ENCODE measurements around the gene OTUB1. TPM values are rescaled to one million over a fixed set of nuclear protein-coding genes. Genes with fewer than 3 reads are reported as not detected.

The OTUB1 gene
- total and polyA plus RNA-seq, 9 of the 15 experiments (the other 6 are each of a cell fraction or from before 2014, with no cell fraction given) = 29.5 to 134 (median 66.1) TPM

DNA sequence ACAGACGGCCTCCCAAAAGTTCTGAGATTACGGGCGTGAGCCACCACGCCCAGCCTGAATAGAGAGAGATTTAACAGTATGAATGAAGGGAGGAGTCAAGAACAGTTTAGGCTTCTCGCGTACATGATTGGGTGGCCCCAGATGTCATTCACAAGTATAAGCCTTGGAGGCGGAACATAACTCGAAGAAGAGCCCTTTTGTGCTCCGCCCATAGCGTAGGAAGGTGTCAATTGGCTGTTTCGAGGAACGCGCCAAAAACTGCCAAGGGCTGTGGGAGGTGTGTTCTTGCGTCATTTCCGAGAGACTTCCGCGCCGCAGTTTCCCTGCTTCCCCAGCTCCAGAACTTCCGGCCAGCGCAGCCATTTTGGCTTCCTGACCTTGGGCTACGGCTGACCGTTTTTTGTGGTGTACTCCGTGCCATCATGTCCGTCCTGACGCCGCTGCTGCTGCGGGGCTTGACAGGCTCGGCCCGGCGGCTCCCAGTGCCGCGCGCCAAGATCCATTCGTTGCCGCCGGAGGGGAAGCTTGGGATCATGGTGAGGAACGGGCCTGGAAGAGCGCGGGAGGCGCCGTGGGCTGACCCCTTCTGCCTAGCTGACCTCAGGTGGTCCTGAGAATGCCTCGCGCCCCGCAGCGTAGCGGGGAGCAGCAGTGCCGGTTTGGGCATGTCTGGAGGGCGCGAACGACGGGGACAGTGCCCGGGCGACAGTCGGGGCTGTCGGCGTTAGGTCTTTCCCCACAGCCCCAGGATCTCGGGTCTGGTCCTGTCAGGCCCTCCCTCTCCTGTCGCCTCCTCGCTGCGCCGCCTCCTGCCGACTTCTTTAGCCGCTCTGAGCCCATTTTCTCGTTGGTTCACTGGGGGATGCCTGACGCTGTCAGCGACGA, 11.7 kb upstream of the OTUB1 start, which contains the start of gene COX8A (continued):
- TF ChIP-seq, protein P1, sequence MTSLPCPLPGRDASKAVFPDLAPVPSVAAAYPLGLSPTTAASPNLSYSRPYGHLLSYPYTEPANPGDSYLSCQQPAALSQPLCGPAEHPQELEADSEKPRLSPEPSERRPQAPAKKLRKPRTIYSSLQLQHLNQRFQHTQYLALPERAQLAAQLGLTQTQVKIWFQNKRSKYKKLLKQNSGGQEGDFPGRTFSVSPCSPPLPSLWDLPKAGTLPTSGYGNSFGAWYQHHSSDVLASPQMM (CRISPR knock-in tag; IDR thresholded peaks at IDR 0.05) = no peak
- TF ChIP-seq HIVEP1 (CRISPR knock-in tag; IDR thresholded peaks at IDR 0.05) (0 out of 2 replicates have a peak, but pooled peaks have one; percentile 17), ZNF696 (CRISPR knock-in tag; conservative IDR thresholded peaks at IDR 0.05) (no peak), ZNF57 (CRISPR knock-in tag; IDR thresholded peaks at IDR 0.05) (no peak), ZNF212 (CRISPR knock-in tag; IDR thresholded peaks at IDR 0.05) (no peak), NCOA6 (IDR thresholded peaks at IDR 0.05) (no peak), NBN (IDR thresholded peaks at IDR 0.05; ENCODE audit: low read depth) (no peak), DNMT1 (IDR thresholded peaks at IDR 0.05) (no peak), SMAD1 (IDR thresholded peaks at IDR 0.05; ENCODE audit: low read depth, low read length, partially characterized antibody) (peak; percentile 72), ZSCAN32 (CRISPR knock-in tag; IDR thresholded peaks at IDR 0.05) (0 out of 2 replicates have a peak, but pooled peaks have one; percentile 51)
- TF ChIP-seq, protein P2, sequence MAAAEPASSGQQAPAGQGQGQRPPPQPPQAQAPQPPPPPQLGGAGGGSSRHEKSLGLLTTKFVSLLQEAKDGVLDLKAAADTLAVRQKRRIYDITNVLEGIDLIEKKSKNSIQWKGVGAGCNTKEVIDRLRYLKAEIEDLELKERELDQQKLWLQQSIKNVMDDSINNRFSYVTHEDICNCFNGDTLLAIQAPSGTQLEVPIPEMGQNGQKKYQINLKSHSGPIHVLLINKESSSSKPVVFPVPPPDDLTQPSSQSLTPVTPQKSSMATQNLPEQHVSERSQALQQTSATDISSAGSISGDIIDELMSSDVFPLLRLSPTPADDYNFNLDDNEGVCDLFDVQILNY (CRISPR knock-in tag; IDR thresholded peaks at IDR 0.05) = no peak
- TF ChIP-seq, protein P3, sequence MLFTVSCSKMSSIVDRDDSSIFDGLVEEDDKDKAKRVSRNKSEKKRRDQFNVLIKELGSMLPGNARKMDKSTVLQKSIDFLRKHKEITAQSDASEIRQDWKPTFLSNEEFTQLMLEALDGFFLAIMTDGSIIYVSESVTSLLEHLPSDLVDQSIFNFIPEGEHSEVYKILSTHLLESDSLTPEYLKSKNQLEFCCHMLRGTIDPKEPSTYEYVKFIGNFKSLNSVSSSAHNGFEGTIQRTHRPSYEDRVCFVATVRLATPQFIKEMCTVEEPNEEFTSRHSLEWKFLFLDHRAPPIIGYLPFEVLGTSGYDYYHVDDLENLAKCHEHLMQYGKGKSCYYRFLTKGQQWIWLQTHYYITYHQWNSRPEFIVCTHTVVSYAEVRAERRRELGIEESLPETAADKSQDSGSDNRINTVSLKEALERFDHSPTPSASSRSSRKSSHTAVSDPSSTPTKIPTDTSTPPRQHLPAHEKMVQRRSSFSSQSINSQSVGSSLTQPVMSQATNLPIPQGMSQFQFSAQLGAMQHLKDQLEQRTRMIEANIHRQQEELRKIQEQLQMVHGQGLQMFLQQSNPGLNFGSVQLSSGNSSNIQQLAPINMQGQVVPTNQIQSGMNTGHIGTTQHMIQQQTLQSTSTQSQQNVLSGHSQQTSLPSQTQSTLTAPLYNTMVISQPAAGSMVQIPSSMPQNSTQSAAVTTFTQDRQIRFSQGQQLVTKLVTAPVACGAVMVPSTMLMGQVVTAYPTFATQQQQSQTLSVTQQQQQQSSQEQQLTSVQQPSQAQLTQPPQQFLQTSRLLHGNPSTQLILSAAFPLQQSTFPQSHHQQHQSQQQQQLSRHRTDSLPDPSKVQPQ (CRISPR knock-in tag; IDR thresholded peaks at IDR 0.05; ENCODE audit: borderline replicate concordance) = no peak
- TF ChIP-seq, protein P4, sequence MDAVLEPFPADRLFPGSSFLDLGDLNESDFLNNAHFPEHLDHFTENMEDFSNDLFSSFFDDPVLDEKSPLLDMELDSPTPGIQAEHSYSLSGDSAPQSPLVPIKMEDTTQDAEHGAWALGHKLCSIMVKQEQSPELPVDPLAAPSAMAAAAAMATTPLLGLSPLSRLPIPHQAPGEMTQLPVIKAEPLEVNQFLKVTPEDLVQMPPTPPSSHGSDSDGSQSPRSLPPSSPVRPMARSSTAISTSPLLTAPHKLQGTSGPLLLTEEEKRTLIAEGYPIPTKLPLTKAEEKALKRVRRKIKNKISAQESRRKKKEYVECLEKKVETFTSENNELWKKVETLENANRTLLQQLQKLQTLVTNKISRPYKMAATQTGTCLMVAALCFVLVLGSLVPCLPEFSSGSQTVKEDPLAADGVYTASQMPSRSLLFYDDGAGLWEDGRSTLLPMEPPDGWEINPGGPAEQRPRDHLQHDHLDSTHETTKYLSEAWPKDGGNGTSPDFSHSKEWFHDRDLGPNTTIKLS (IDR thresholded peaks at IDR 0.05; ENCODE audit: borderline replicate concordance, low read depth) = peak; percentile 42; the same call in 1 of the 2 replicates
- TF ChIP-seq, protein P5, sequence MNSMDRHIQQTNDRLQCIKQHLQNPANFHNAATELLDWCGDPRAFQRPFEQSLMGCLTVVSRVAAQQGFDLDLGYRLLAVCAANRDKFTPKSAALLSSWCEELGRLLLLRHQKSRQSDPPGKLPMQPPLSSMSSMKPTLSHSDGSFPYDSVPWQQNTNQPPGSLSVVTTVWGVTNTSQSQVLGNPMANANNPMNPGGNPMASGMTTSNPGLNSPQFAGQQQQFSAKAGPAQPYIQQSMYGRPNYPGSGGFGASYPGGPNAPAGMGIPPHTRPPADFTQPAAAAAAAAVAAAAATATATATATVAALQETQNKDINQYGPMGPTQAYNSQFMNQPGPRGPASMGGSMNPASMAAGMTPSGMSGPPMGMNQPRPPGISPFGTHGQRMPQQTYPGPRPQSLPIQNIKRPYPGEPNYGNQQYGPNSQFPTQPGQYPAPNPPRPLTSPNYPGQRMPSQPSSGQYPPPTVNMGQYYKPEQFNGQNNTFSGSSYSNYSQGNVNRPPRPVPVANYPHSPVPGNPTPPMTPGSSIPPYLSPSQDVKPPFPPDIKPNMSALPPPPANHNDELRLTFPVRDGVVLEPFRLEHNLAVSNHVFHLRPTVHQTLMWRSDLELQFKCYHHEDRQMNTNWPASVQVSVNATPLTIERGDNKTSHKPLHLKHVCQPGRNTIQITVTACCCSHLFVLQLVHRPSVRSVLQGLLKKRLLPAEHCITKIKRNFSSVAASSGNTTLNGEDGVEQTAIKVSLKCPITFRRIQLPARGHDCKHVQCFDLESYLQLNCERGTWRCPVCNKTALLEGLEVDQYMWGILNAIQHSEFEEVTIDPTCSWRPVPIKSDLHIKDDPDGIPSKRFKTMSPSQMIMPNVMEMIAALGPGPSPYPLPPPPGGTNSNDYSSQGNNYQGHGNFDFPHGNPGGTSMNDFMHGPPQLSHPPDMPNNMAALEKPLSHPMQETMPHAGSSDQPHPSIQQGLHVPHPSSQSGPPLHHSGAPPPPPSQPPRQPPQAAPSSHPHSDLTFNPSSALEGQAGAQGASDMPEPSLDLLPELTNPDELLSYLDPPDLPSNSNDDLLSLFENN (IDR thresholded peaks at IDR 0.05; ENCODE audit: low read depth in 2 of 2, low read length in 2 of 2) = peak in 1 of 2 experiments; percentile 19; a peak in 1 of 4 replicates
- TF ChIP-seq, protein P6, sequence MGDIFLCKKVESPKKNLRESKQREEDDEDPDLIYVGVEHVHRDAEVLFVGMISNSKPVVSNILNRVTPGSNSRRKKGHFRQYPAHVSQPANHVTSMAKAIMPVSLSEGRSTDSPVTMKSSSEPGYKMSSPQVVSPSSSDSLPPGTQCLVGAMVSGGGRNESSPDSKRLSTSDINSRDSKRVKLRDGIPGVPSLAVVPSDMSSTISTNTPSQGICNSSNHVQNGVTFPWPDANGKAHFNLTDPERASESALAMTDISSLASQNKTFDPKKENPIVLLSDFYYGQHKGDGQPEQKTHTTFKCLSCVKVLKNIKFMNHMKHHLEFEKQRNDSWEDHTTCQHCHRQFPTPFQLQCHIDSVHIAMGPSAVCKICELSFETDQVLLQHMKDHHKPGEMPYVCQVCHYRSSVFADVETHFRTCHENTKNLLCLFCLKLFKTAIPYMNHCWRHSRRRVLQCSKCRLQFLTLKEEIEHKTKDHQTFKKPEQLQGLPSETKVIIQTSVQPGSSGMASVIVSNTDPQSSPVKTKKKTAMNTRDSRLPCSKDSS (IDR thresholded peaks at IDR 0.05; ENCODE audit: low read depth, partially characterized antibody) = no peak

Measured in K562 (cell line).